Neural cell (in vitro differentiated cells): ENCODE measurements around the gene ITPA.

Experiments used
- EP300 ChIP-seq: fragments of 450-650 bp; conservative IDR thresholded peaks from 2 replicates; pipeline ENCODE4 v1.6.1; 2014; ENCODE audit warnings: antibody characterized with exemption, mild to moderate bottlenecking, moderate library complexity; ENCODE audit not compliant: poor library complexity, severe bottlenecking
- EZH2 ChIP-seq: fragments of 200-600, 300-800 bp; shearing (Covaris generic), sonication (generic); IDR thresholded peaks from 2 replicates; pipeline ENCODE4 v1.6.1; 2014; ENCODE audit warnings: antibody characterized with exemption, low read length, borderline replicate concordance, mild to moderate bottlenecking; ENCODE audit not compliant: insufficient read depth, poor library complexity, severe bottlenecking
- TAF1 ChIP-seq: IDR thresholded peaks from 2 replicates; pipeline ENCODE4 v1.6.1; 2012; ENCODE audit warnings: low read depth
- TF ChIP-seq, protein P1 (sequence below): fragments of 450-650 bp; IDR thresholded peaks from 2 replicates; pipeline ENCODE4 v1.5.1; 2014; ENCODE audit warnings: antibody characterized with exemption, mild to moderate bottlenecking, moderate library complexity; ENCODE audit not compliant: poor library complexity, severe bottlenecking
- TF ChIP-seq, protein P2 (sequence below): IDR thresholded peaks from 2 replicates; pipeline ENCODE4 v1.6.1; 2012; ENCODE audit warnings: borderline replicate concordance

DNA sequence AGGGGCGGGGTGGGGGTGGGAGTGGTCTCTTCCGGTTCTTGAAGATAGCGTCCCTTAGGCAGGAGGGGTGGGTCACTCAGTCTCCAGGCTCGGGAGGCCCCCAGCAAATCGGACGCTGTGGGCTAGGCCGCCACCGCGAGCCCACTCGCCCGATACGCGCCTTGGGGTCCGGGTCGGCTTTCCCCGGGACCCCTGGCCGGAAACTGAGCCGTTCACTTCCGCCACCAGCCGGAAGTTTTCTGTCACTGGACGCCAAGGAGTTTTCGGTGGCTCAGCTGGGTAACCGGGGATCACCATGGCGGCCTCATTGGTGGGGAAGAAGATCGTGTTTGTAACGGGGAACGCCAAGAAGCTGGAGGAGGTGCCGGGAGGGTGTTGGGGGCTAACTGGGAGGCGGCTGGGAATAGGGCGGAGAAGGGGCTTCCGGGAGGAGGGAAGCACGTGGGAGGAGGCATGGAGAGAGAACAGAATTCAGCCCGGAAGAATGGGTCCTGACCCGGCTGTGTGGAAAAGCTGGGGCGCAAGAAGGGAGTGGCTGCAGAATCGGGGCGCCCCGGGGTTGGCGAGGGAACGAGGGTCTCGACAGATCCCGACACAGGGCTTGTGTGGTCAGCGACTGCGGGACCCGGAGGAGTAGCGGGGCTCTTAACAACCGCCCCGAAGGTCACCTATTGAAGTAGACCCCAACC lies at the start of gene ITPA:
- TF ChIP-seq, protein P1, sequence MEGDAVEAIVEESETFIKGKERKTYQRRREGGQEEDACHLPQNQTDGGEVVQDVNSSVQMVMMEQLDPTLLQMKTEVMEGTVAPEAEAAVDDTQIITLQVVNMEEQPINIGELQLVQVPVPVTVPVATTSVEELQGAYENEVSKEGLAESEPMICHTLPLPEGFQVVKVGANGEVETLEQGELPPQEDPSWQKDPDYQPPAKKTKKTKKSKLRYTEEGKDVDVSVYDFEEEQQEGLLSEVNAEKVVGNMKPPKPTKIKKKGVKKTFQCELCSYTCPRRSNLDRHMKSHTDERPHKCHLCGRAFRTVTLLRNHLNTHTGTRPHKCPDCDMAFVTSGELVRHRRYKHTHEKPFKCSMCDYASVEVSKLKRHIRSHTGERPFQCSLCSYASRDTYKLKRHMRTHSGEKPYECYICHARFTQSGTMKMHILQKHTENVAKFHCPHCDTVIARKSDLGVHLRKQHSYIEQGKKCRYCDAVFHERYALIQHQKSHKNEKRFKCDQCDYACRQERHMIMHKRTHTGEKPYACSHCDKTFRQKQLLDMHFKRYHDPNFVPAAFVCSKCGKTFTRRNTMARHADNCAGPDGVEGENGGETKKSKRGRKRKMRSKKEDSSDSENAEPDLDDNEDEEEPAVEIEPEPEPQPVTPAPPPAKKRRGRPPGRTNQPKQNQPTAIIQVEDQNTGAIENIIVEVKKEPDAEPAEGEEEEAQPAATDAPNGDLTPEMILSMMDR: no peak
- TF ChIP-seq EP300 (no peak), TAF1 (peak; percentile 13), EZH2 (no peak)
- TF ChIP-seq, protein P2, sequence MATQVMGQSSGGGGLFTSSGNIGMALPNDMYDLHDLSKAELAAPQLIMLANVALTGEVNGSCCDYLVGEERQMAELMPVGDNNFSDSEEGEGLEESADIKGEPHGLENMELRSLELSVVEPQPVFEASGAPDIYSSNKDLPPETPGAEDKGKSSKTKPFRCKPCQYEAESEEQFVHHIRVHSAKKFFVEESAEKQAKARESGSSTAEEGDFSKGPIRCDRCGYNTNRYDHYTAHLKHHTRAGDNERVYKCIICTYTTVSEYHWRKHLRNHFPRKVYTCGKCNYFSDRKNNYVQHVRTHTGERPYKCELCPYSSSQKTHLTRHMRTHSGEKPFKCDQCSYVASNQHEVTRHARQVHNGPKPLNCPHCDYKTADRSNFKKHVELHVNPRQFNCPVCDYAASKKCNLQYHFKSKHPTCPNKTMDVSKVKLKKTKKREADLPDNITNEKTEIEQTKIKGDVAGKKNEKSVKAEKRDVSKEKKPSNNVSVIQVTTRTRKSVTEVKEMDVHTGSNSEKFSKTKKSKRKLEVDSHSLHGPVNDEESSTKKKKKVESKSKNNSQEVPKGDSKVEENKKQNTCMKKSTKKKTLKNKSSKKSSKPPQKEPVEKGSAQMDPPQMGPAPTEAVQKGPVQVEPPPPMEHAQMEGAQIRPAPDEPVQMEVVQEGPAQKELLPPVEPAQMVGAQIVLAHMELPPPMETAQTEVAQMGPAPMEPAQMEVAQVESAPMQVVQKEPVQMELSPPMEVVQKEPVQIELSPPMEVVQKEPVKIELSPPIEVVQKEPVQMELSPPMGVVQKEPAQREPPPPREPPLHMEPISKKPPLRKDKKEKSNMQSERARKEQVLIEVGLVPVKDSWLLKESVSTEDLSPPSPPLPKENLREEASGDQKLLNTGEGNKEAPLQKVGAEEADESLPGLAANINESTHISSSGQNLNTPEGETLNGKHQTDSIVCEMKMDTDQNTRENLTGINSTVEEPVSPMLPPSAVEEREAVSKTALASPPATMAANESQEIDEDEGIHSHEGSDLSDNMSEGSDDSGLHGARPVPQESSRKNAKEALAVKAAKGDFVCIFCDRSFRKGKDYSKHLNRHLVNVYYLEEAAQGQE: peak; percentile 31
